GM12801 (cell line): ENCODE data around the gene PCDHGA5.

ENCODE experiments used
- TF ChIP-seq, protein P1 (sequence below): IDR thresholded peaks from one replicate; pipeline ENCODE4 v1.5.1; 2011; ENCODE audit warnings: control low read depth; ENCODE audit not compliant: insufficient read length; ENCODE audit errors: extremely low read depth

The PCDHGA5 gene

DNA sequence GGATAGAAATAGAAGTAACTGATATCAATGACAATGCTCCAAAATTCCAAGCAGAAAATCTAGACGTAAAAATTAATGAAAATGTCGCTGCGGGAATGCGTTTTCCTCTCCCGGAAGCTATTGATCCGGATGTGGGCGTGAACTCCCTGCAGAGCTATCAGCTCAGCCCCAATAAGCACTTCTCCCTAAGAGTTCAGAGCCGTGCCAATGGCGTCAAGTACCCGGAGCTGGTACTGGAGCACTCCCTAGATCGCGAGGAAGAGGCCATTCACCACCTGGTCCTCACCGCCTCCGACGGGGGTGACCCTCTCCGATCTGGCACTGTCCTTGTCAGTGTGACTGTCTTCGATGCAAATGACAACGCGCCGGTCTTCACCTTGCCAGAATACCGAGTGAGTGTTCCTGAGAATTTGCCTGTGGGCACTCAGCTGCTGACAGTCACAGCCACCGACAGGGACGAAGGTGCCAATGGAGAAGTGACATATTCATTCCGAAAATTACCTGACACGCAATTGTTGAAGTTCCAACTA is 49.6 kb downstream of the PCDHGA5 start:
- TF ChIP-seq, protein P1, sequence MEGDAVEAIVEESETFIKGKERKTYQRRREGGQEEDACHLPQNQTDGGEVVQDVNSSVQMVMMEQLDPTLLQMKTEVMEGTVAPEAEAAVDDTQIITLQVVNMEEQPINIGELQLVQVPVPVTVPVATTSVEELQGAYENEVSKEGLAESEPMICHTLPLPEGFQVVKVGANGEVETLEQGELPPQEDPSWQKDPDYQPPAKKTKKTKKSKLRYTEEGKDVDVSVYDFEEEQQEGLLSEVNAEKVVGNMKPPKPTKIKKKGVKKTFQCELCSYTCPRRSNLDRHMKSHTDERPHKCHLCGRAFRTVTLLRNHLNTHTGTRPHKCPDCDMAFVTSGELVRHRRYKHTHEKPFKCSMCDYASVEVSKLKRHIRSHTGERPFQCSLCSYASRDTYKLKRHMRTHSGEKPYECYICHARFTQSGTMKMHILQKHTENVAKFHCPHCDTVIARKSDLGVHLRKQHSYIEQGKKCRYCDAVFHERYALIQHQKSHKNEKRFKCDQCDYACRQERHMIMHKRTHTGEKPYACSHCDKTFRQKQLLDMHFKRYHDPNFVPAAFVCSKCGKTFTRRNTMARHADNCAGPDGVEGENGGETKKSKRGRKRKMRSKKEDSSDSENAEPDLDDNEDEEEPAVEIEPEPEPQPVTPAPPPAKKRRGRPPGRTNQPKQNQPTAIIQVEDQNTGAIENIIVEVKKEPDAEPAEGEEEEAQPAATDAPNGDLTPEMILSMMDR, result no peak
